HG03442 (cell line): ENCODE data around the gene BLM.

ENCODE experiments used
- ATAC-seq: cut with Tn5 transposase; IDR thresholded peaks from one replicate; pipeline ENCODE4 v1.9.1; 2021; ENCODE audit warnings: mild to moderate bottlenecking, moderate library complexity; ENCODE audit not compliant: unreplicated experiment

BLM gene

GRCh38 chr15:90782442-90782841 lies 65.3 kb downstream of the BLM start:
- ATAC-seq, result no peak

GRCh38 chr15:90787881-90788280 lies 70.7 kb downstream of the BLM start:
- no peak for ATAC-seq

GRCh38 chr15:90789462-90789861 lies 72.3 kb downstream of the BLM start:
- no peak for ATAC-seq

GRCh38 chr15:90790057-90790456 lies 72.9 kb downstream of the BLM start:
- no peak for ATAC-seq

- no peak for ATAC-seq
These were observed 73.4 kb downstream of the BLM start for GRCh38 chr15:90790561-90790960.

GRCh38 chr15:90794538-90794937 lies 77.4 kb downstream of the BLM start:
- ATAC-seq, result no peak

- ATAC-seq, result no peak
These were observed 82.6 kb downstream of the BLM start for GRCh38 chr15:90799639-90800170.

- no peak for ATAC-seq
These were observed 84.7 kb downstream of the BLM start for GRCh38 chr15:90801803-90802202.

GRCh38 chr15:90807074-90807785 lies 90.1 kb downstream of the BLM start:
- no peak for ATAC-seq

- no peak for ATAC-seq
These were observed 90.6 kb downstream of the BLM start for GRCh38 chr15:90807786-90808086.

GRCh38 chr15:90808517-90809235 lies 91.5 kb downstream of the BLM start:
- no peak for ATAC-seq

- ATAC-seq, result no peak
These were observed 92.4 kb downstream of the BLM start for GRCh38 chr15:90809536-90809935.

GRCh38 chr15:90810354-90810753 lies 93.2 kb downstream of the BLM start:
- no peak for ATAC-seq

GRCh38 chr15:90812171-90812957 lies 95.2 kb downstream of the BLM start:
- no peak for ATAC-seq

GRCh38 chr15:90812958-90813265 lies 95.8 kb downstream of the BLM start:
- no peak for ATAC-seq

- no peak for ATAC-seq
These were observed 96.6 kb downstream of the BLM start for GRCh38 chr15:90813796-90814190.

- no peak for ATAC-seq
These were observed 97.2 kb downstream of the BLM start for GRCh38 chr15:90814191-90814821.

GRCh38 chr15:90816401-90817116 lies 99.4 kb downstream of the BLM start:
- no peak for ATAC-seq

- ATAC-seq, result no peak
These were observed 100.2 kb downstream of the BLM start for GRCh38 chr15:90817117-90818057.
